ENCODE measurements around the gene TXK. TPM values are rescaled to one million over a fixed set of nuclear protein-coding genes. Genes with fewer than 3 reads are reported as not detected.

Gene TXK
- total and polyA plus RNA-seq, 12 donors: 0.55 to 4.9 (median 1.4) TPM

DNA sequence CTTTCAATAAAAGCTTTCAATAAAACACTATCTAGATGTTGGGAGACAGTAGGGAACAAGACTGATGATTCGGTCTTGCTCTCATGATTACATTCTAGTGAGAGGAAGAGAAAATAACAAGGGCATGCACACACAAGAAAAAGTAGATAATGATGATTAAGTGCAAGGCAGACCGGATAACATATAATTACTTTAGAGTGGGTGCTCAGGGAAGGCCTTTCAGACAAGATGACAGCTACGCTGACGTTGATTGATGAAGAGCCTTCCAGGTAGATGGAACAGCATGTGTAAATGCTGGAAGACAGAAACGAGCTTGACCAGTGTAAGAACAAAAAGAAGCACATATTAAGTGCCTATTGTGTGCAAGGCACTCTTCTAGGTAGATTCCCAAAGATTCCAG is 43.4 kb downstream of the TXK start:
- DNase-seq: no peak
- intact Hi-C loops (cut with DNase I): no loop called here
- WGBS, 4 donors: 69 to 79% (median 75%) methylated on average over 5 of the region's 5 CpGs
- H3K36me3 ChIP-seq (replicated peaks in 1 of 2): no peaks in the 10 kb centered on the region
- H3K4me3 ChIP-seq: no peak overlapping the region
- TF ChIP-seq, protein P1, sequence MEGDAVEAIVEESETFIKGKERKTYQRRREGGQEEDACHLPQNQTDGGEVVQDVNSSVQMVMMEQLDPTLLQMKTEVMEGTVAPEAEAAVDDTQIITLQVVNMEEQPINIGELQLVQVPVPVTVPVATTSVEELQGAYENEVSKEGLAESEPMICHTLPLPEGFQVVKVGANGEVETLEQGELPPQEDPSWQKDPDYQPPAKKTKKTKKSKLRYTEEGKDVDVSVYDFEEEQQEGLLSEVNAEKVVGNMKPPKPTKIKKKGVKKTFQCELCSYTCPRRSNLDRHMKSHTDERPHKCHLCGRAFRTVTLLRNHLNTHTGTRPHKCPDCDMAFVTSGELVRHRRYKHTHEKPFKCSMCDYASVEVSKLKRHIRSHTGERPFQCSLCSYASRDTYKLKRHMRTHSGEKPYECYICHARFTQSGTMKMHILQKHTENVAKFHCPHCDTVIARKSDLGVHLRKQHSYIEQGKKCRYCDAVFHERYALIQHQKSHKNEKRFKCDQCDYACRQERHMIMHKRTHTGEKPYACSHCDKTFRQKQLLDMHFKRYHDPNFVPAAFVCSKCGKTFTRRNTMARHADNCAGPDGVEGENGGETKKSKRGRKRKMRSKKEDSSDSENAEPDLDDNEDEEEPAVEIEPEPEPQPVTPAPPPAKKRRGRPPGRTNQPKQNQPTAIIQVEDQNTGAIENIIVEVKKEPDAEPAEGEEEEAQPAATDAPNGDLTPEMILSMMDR (IDR thresholded peaks at IDR 0.05): no peak
- TF ChIP-seq POLR2A (IDR thresholded peaks at IDR 0.05): no peak
- H3K27me3 ChIP-seq: no peaks in the 10 kb centered on the region
- H3K4me1 ChIP-seq (replicated peaks in 1 of 2): no peaks in the 10 kb centered on the region
- H3K9me3 ChIP-seq (replicated peaks in 1 of 3): no peaks in the 10 kb centered on the region
- H3K27ac ChIP-seq: no peak overlapping the region

GRCh38 chr4:48085821-48086589 is 48.0 kb downstream of the TXK start:
- no peak overlapping the region for H3K4me3 ChIP-seq
- no peaks in the 10 kb centered on the region for H3K36me3 ChIP-seq (replicated peaks in 1 of 2)
- no peak for DNase-seq
- no peaks in the 10 kb centered on the region for H3K4me1 ChIP-seq (replicated peaks in 1 of 2)
- H3K27ac ChIP-seq: no peak overlapping the region
- TF ChIP-seq, protein P1 (IDR thresholded peaks at IDR 0.05): no peak
- TF ChIP-seq POLR2A (IDR thresholded peaks at IDR 0.05): no peak
- whole genome bisulfite sequencing, 4 donors: 66 to 70% (median 68%) methylated on average over 8 of the region's 8 CpGs
- H3K9me3 ChIP-seq (replicated peaks in 1 of 3): no peaks in the 10 kb centered on the region
- intact Hi-C loops (cut with DNase I): loop anchor here (5.0 kb wide), 1 partner anchor 84 kb away; no protein-coding TSS in a partner anchor
- no peaks in the 10 kb centered on the region for H3K27me3 ChIP-seq

DNA sequence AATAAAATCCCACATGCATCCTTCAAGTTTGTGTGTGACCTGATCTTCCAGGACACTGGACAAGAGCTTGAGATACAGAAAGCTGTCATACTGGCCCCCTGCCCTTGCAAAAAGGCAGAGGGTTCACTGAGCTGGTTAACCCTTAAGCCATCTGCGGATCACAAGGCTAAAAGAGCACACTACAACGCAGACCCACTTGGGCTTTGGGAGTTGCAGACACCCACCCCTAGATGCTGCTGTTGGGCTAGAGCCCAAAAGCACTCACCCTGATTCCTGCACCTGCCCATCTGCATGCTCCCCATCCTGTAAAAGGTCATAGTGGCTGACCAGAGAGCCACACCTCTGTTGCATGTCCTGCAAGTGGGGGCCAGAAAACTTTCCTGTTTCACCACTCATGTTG is 51.1 kb downstream of the TXK start:
- Histone ChIP-seq H3K36me3 (replicated peaks in 1 of 2) (no peaks in the 10 kb centered on the region), H3K4me3 (no peak overlapping the region), H3K27me3 (no peaks in the 10 kb centered on the region), H3K9me3 (replicated peaks in 1 of 3) (no peaks in the 10 kb centered on the region), H3K27ac (no peak overlapping the region), H3K4me1 (replicated peaks in 1 of 2) (peaks cover 4 to 6% of the 10 kb centered on the region in 2 donors)
- intact Hi-C loops (cut with DNase I): no loop called here
- DNase-seq: no peak
- TF ChIP-seq POLR2A (IDR thresholded peaks at IDR 0.05): no peak
- TF ChIP-seq, protein P1 (IDR thresholded peaks at IDR 0.05): no peak
- WGBS, 4 donors: 80 to 85% (median 81%) methylated on average over 1 to 2 of the region's 2 CpGs; no CpG with 5 or more reads in 1 of the 4 donors

- intact Hi-C loops (cut with DNase I): no loop called here
- 48 to 83% (median 60%) methylated on average over 1 of the region's 1 CpG for WGBS, 4 donors
- H3K4me3 ChIP-seq: no peak overlapping the region
- H3K9me3 ChIP-seq (replicated peaks in 1 of 3): no peaks in the 10 kb centered on the region
- TF ChIP-seq, protein P1 (IDR thresholded peaks at IDR 0.05): no peak
- no peak for TF ChIP-seq POLR2A (IDR thresholded peaks at IDR 0.05)
- no peaks in the 10 kb centered on the region for H3K36me3 ChIP-seq (replicated peaks in 1 of 2)
- no peaks in the 10 kb centered on the region for H3K27me3 ChIP-seq
- H3K27ac ChIP-seq: no peak overlapping the region
- no peak for DNase-seq
- peaks cover 4 to 6% of the 10 kb centered on the region in 2 donors for H3K4me1 ChIP-seq (replicated peaks in 1 of 2)
These were observed 52.9 kb downstream of the TXK start for GRCh38 chr4:48081196-48081595.
